ENCODE data around the gene PGS1.

The PGS1 gene

DNA sequence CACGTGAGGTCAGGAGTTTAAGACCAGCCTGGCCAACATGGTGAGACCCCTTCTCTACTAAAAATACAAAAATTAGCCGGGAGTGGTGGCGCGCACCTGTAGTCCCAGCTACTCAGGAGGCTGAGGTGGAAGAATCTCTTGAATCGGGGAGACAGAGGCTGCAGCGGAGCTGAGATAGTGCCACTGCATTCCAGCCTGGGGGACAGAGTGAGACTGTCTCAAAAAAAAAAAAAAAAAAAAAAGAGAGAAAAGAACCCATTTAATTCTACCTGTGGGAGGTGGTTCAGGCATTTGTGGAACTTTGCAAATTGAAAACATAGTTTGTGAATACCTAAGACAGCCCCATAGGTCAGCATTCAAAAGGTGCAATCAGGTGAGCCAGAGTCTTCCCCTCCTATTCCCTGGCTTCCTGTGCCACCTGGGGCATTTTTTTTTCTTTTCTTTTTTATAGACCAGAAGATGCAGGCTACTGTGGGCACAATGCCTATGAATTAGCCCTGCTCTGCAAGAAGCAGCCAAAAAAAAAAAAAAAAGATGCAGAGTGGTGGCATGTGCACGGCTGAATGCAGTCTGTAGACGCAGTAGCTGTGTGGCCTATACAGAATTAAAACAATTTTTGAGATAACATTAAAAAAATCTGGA is 9.5 kb upstream of the PGS1 start:
- no peaks in the 10 kb centered on the region for H3K27me3 ChIP-seq (ENCODE audit: insufficient read depth, low read length)
- H3K4me1 ChIP-seq (ENCODE audit: insufficient read depth, low read length): peaks cover 60% of the 10 kb centered on the region; the same call in 1 of the 2 replicates

DNA sequence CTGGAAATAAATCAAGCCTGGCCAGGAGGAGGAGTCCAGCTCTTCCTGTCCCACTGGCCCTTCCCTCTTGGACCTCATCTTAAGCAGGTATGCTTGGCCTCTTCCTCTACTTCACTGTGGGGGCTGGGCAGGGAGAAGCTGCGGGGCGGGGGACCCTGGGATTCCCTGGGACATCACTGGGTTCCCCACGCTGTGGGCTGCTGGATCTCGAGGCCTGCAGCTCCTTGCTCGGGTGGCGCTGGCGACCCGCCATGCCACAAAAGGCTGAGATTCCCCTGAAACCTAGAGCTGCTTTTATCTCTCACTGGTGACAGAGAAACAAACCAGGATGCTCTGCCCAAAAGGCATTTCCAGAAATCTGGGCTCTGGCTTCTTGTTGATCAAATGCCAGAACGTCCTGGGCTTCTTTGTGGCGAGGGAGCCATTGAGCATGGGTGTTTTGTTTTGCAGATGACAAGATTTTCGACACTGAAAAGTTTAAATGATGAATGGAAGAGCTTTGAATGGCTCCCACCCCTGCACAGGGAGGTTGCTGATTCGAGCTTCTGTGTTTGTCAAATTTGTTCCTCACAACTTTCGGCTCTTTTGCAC is 8.6 kb upstream of the PGS1 start:
- H3K4me3 ChIP-seq (ENCODE audit: low read length): peak overlapping the region; percentile 23; the same call in 1 of the 2 replicates
- H3K4me1 ChIP-seq (ENCODE audit: insufficient read depth, low read length): peaks cover 58% of the 10 kb centered on the region
- peak overlapping the region; percentile 93 for H3K27ac ChIP-seq (ENCODE audit: low read length)
- no peaks in the 10 kb centered on the region for H3K9me3 ChIP-seq (ENCODE audit: insufficient read depth, low read depth, low read length)
- H3K9ac ChIP-seq (ENCODE audit: low read depth, low read length): peak overlapping the region; percentile 72; the same call in 1 of the 2 replicates
- no peaks in the 10 kb centered on the region for H3K36me3 ChIP-seq (ENCODE audit: insufficient read depth, low read depth, low read length)
- H3K27me3 ChIP-seq (ENCODE audit: insufficient read depth, low read length): no peaks in the 10 kb centered on the region

More for the DNA sequence above, 9.5 kb upstream of the PGS1 start:
- H3K9ac ChIP-seq (ENCODE audit: low read depth, low read length): peak overlapping the region; percentile 72; the same call in 1 of the 2 replicates
- H3K27ac ChIP-seq (ENCODE audit: low read length): peak overlapping the region; percentile 93
- H3K4me3 ChIP-seq (ENCODE audit: low read length): peak overlapping the region; percentile 23; the same call in 1 of the 2 replicates
- H3K36me3 ChIP-seq (ENCODE audit: insufficient read depth, low read depth, low read length): no peaks in the 10 kb centered on the region
- no peaks in the 10 kb centered on the region for H3K9me3 ChIP-seq (ENCODE audit: insufficient read depth, low read depth, low read length)

DNA sequence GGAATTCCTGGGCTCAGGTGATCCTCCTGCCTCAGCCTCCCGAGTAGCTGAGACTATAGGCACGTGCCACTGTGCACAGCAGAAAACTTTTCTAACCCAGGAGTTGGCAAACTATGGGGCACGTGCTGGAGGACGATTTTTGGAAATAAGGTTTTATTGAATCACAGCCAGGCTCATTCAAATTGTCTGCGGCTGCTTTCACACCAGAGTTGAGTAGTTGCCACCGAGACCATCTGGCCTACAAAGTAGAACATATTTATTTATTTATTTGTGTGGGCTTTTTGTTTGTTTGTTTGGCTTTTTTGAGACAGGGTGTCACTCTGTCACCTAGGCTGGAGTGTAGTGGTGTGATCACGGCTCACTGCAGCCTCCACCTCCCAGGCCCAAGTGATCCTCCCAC is 7.4 kb upstream of the PGS1 start:
- no peak overlapping the region; the same call in 1 of the 2 replicates for H3K9ac ChIP-seq (ENCODE audit: low read depth, low read length)
- H3K4me1 ChIP-seq (ENCODE audit: insufficient read depth, low read length): peaks cover 61% of the 10 kb centered on the region
- no peaks in the 10 kb centered on the region for H3K9me3 ChIP-seq (ENCODE audit: insufficient read depth, low read depth, low read length)
- no peaks in the 10 kb centered on the region for H3K27me3 ChIP-seq (ENCODE audit: insufficient read depth, low read length)
- H3K36me3 ChIP-seq (ENCODE audit: insufficient read depth, low read depth, low read length): no peaks in the 10 kb centered on the region
- H3K27ac ChIP-seq (ENCODE audit: low read length): peak overlapping the region; percentile 36
- no peak overlapping the region for H3K4me3 ChIP-seq (ENCODE audit: low read length)

DNA sequence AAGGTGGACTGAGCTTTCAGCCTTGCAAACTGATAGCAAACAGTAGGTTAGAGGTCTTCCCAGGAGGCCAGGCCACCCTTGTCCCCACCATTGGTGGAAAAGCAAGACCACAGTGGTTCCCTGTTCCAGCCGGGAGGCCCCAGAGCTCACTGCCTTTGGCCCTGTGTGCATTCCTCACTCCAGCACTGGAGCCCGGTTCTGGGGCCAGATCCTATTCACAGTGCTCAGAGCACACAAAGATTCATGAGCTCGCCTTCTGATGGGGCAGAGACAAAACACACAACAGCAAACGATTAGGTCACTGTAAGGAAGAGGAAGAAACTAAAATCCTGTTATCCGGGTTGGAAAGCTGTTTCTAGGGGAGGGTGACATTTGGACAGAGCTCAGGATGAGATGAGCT is 5.6 kb upstream of the PGS1 start:
- H3K36me3 ChIP-seq (ENCODE audit: insufficient read depth, low read depth, low read length): no peaks in the 10 kb centered on the region
- no peaks in the 10 kb centered on the region for H3K9me3 ChIP-seq (ENCODE audit: insufficient read depth, low read depth, low read length)
- no peaks in the 10 kb centered on the region for H3K27me3 ChIP-seq (ENCODE audit: insufficient read depth, low read length)
- no peak overlapping the region for H3K4me3 ChIP-seq (ENCODE audit: low read length)
- peaks cover 47% of the 10 kb centered on the region for H3K4me1 ChIP-seq (ENCODE audit: insufficient read depth, low read length)
- H3K9ac ChIP-seq (ENCODE audit: low read depth, low read length): peak overlapping the region; percentile 7; the same call in 1 of the 2 replicates
- H3K27ac ChIP-seq (ENCODE audit: low read length): no peak overlapping the region

DNA sequence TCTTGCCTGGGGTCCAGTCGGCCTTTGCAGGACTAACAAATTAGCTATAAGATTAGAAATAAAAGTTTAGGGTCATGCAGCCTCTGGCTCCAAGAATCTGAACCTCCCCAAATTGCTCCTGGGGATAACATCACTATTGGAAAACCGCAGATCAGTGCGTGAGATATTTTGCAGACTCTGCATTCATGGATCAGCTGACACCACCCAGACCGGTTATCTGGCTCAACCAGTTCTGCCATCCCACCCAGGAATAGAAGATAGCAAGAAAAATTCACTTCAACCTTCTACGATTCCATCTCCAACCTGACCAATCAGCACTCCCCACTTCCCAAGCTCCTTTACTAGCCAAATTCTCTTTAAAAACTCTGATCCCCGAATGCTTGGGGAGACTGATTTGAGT is 4.3 kb upstream of the PGS1 start:
- H3K9ac ChIP-seq (ENCODE audit: low read depth, low read length): peak overlapping the region; percentile 83; the same call in 1 of the 2 replicates
- no peak overlapping the region for H3K4me3 ChIP-seq (ENCODE audit: low read length)
- no peaks in the 10 kb centered on the region for H3K36me3 ChIP-seq (ENCODE audit: insufficient read depth, low read depth, low read length)
- peak overlapping the region; percentile 98 for H3K27ac ChIP-seq (ENCODE audit: low read length)
- H3K27me3 ChIP-seq (ENCODE audit: insufficient read depth, low read length): no peaks in the 10 kb centered on the region
- H3K4me1 ChIP-seq (ENCODE audit: insufficient read depth, low read length): peaks cover 46% of the 10 kb centered on the region
- H3K9me3 ChIP-seq (ENCODE audit: insufficient read depth, low read depth, low read length): no peaks in the 10 kb centered on the region

DNA sequence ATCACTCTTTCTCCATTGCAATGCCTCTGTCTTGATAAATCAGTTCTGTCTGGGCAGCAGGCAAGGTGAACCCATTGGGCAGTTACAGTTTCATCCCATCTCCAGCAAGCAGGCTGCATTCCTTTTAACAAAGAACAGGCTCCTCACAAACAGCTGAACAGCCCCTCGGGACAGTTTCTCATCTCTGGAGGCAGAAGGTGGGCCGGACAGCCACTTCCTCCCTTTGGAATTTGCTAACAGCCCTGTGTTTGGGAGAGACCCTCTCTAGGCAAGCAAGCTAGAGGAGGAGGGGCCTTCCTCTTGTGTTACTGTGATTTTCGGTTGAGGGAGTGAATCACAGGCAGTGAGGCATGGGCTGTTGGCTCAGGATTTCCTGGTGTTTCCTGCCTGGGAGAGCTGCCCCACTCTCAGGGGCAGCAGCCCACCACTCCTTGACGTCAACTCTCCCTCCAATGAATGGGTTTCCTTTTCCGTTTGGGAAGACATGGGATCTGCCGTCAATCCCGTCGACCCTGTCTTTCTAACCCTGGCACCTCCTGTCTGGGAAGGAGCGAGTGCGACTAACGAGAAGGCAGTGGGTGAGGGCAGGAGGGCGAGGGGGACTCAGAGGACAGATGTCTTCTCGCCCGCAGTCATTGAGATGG is 3.7 kb upstream of the PGS1 start:
- Histone ChIP-seq H3K4me3 (ENCODE audit: low read length) (peak overlapping the region; percentile 42; the same call in 1 of the 2 replicates), H3K27ac (ENCODE audit: low read length) (peak overlapping the region; percentile 98), H3K27me3 (ENCODE audit: insufficient read depth, low read length) (no peaks in the 10 kb centered on the region), H3K9ac (ENCODE audit: low read depth, low read length) (peak overlapping the region; percentile 83), H3K9me3 (ENCODE audit: insufficient read depth, low read depth, low read length) (no peaks in the 10 kb centered on the region), H3K4me1 (ENCODE audit: insufficient read depth, low read length) (peaks cover 41% of the 10 kb centered on the region), H3K36me3 (ENCODE audit: insufficient read depth, low read depth, low read length) (no peaks in the 10 kb centered on the region)

DNA sequence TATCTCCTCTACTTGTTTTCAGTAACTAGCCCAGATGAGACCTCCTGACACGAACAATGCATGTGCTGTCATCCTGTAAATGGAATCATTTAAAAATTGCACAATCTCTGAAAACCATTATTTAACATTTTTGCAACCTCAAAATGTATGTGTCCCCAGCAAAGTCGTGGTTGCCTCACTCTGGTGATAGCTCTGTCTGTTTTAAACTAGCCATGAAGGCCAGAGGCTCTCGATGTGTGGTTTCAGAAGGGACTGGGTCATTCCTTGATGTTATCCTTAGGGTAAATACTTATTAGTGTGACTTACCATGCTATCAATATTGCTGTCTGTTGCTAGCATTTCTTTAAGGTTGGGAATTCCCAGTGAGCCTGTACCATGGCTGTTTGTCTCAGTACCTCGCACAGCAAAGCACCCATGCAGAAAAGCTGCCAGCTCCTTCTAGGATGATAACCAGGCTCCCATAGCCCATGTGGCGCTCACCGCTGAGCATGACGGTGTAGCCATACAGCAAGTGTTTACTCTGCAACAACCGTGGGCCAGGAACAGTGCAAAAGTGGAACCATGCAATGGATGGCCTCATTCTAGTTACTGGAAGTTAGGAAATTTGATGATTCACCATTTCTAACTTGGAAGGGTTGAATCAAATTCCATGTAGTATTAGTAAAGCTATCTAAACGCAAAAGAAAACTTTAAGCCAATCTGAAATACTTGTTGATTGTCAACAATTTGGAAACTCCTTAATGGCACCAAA is 2.9 kb upstream of the PGS1 start:
- Histone ChIP-seq H3K9me3 (ENCODE audit: insufficient read depth, low read depth, low read length) (no peaks in the 10 kb centered on the region), H3K4me3 (ENCODE audit: low read length) (peak overlapping the region; percentile 42; the same call in 1 of the 2 replicates), H3K36me3 (ENCODE audit: insufficient read depth, low read depth, low read length) (peaks cover 6% of the 10 kb centered on the region), H3K27me3 (ENCODE audit: insufficient read depth, low read length) (no peaks in the 10 kb centered on the region), H3K4me1 (ENCODE audit: insufficient read depth, low read length) (peaks cover 41% of the 10 kb centered on the region), H3K9ac (ENCODE audit: low read depth, low read length) (peak overlapping the region; percentile 83; the same call in 1 of the 2 replicates), H3K27ac (ENCODE audit: low read length) (peak overlapping the region; percentile 98)

DNA sequence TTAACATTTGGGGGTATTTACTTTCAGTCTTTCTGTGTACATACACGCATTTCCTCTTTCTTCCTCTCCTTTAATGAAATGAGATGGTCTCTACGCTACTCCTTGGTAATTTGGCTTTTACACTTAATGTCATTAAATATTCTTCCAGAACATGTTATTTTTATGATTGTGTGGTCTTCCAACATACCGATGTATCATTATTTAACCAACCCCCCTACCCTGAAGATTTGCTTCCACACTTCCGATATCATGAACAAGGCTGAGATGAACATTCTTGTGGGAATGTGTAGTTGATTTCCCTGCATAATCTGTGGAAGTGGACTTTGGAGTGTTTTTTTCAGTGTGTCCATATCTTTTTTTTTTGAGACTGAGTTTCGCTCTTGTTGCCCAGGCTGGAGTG is 2.3 kb upstream of the PGS1 start:
- no peaks in the 10 kb centered on the region for H3K27me3 ChIP-seq (ENCODE audit: insufficient read depth, low read length)
- H3K4me3 ChIP-seq (ENCODE audit: low read length): no peak overlapping the region
- peak overlapping the region; percentile 83; the same call in 1 of the 2 replicates for H3K9ac ChIP-seq (ENCODE audit: low read depth, low read length)
- H3K36me3 ChIP-seq (ENCODE audit: insufficient read depth, low read depth, low read length): peaks cover 7% of the 10 kb centered on the region
- peaks cover 42% of the 10 kb centered on the region for H3K4me1 ChIP-seq (ENCODE audit: insufficient read depth, low read length)
- no peak overlapping the region for H3K27ac ChIP-seq (ENCODE audit: low read length)
- H3K9me3 ChIP-seq (ENCODE audit: insufficient read depth, low read depth, low read length): no peaks in the 10 kb centered on the region

DNA sequence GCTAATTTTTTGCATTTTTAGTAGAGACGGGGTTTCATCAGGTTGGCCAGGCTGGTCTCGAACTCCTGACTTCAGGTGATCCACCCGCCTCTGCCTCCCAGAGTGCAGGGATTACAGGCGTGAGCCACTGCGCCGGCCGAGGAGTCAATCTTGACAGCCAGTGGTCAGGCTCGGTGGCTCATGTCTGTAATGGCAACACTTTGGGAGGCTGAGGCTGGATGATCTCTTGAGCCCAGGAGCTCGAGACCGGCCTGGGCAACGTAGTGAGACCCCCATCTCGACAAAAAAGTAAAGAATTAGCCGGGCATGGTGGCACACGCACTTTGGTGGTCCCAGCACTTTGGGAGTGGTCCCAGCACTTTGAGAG is 608 bp upstream of the PGS1 start:
- Histone ChIP-seq H3K9me3 (ENCODE audit: insufficient read depth, low read depth, low read length) (no peaks in the 10 kb centered on the region), H3K27me3 (ENCODE audit: insufficient read depth, low read length) (no peaks in the 10 kb centered on the region), H3K4me1 (ENCODE audit: insufficient read depth, low read length) (peaks cover 50% of the 10 kb centered on the region), H3K27ac (ENCODE audit: low read length) (no peak overlapping the region), H3K9ac (ENCODE audit: low read depth, low read length) (no peak overlapping the region; the same call in 1 of the 2 replicates), H3K4me3 (ENCODE audit: low read length) (peak overlapping the region; percentile 95; the same call in 1 of the 2 replicates), H3K36me3 (ENCODE audit: insufficient read depth, low read depth, low read length) (peaks cover 7% of the 10 kb centered on the region)

DNA sequence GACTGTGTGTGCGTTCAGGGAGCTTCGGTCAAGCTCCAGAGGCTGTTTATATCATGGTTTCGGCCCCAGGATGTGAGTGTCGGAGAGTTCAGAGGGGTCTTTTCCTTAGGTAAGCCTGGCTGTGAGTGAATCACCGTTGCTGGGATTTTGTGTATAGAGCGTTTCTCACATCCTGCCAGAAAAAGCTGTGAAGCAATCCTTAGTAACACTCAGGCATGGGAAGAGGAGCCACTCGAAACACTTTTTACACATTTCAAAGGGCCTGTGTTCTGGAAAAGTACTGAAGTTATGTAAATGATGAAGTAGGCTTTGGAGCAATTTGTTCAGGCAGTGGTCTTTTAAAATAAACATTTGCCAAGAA is 662 bp downstream of the PGS1 start:
- Histone ChIP-seq H3K4me1 (ENCODE audit: insufficient read depth, low read length) (peaks cover 43% of the 10 kb centered on the region), H3K27ac (ENCODE audit: low read length) (no peak overlapping the region), H3K4me3 (ENCODE audit: low read length) (peak overlapping the region; percentile 95), H3K9ac (ENCODE audit: low read depth, low read length) (peak overlapping the region; percentile 90), H3K27me3 (ENCODE audit: insufficient read depth, low read length) (no peaks in the 10 kb centered on the region), H3K36me3 (ENCODE audit: insufficient read depth, low read depth, low read length) (peaks cover 7% of the 10 kb centered on the region), H3K9me3 (ENCODE audit: insufficient read depth, low read depth, low read length) (no peaks in the 10 kb centered on the region)

DNA sequence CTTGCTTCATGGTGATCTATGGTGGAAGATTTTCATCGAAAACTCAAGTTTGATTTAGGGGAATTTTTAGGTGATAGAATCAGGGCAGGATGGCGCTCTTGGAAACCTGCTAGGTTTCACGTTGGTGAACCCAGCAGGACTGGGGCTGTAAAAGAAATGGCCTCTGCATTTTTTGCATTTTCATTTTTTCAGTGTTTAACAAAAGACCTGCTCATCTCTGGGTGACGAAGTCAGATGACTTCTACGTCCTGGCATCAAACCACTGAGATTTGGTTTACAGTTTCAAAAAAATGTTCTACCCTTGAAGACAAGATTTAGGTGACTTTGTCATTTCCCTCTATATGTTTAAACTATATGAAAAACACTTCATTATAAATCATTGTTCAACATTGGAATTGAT is 1.9 kb downstream of the PGS1 start:
- Histone ChIP-seq H3K9me3 (ENCODE audit: insufficient read depth, low read depth, low read length) (no peaks in the 10 kb centered on the region), H3K27ac (ENCODE audit: low read length) (no peak overlapping the region), H3K27me3 (ENCODE audit: insufficient read depth, low read length) (no peaks in the 10 kb centered on the region), H3K36me3 (ENCODE audit: insufficient read depth, low read depth, low read length) (peaks cover 12% of the 10 kb centered on the region), H3K4me1 (ENCODE audit: insufficient read depth, low read length) (peaks cover 40% of the 10 kb centered on the region), H3K9ac (ENCODE audit: low read depth, low read length) (no peak overlapping the region), H3K4me3 (ENCODE audit: low read length) (no peak overlapping the region)
